ENCODE results near the gene MEI1.

- TF ChIP-seq, protein P1, sequence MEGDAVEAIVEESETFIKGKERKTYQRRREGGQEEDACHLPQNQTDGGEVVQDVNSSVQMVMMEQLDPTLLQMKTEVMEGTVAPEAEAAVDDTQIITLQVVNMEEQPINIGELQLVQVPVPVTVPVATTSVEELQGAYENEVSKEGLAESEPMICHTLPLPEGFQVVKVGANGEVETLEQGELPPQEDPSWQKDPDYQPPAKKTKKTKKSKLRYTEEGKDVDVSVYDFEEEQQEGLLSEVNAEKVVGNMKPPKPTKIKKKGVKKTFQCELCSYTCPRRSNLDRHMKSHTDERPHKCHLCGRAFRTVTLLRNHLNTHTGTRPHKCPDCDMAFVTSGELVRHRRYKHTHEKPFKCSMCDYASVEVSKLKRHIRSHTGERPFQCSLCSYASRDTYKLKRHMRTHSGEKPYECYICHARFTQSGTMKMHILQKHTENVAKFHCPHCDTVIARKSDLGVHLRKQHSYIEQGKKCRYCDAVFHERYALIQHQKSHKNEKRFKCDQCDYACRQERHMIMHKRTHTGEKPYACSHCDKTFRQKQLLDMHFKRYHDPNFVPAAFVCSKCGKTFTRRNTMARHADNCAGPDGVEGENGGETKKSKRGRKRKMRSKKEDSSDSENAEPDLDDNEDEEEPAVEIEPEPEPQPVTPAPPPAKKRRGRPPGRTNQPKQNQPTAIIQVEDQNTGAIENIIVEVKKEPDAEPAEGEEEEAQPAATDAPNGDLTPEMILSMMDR (IDR thresholded peaks at IDR 0.05; ENCODE audit: insufficient read depth, low read depth, low read length) = no peak
- TF ChIP-seq EZH2 (IDR thresholded peaks at IDR 0.05; ENCODE audit: insufficient read depth, low read length) = no peak
These were observed 23.2 kb downstream of the MEI1 start for GRCh38 chr22:41722496-41722895.
